Measurements from ENCODE around the gene CARS1.

Gene CARS1

GRCh38 chr11:3104051-3104714 is 47.0 kb upstream of the CARS1 start:
- TF ChIP-seq, protein P1, sequence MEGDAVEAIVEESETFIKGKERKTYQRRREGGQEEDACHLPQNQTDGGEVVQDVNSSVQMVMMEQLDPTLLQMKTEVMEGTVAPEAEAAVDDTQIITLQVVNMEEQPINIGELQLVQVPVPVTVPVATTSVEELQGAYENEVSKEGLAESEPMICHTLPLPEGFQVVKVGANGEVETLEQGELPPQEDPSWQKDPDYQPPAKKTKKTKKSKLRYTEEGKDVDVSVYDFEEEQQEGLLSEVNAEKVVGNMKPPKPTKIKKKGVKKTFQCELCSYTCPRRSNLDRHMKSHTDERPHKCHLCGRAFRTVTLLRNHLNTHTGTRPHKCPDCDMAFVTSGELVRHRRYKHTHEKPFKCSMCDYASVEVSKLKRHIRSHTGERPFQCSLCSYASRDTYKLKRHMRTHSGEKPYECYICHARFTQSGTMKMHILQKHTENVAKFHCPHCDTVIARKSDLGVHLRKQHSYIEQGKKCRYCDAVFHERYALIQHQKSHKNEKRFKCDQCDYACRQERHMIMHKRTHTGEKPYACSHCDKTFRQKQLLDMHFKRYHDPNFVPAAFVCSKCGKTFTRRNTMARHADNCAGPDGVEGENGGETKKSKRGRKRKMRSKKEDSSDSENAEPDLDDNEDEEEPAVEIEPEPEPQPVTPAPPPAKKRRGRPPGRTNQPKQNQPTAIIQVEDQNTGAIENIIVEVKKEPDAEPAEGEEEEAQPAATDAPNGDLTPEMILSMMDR (conservative IDR thresholded peaks at IDR 0.05; ENCODE audit: low read depth, low read length) = no peak
- Histone ChIP-seq H3K27ac (no peak overlapping the region), H3K79me2 (ENCODE audit: insufficient read depth, low read depth) (no peaks in the 10 kb centered on the region), H3K27me3 (ENCODE audit: insufficient read depth, low read depth) (no peaks in the 10 kb centered on the region), H3K4me3 (IDR thresholded peaks at IDR 0.05; ENCODE audit: insufficient read depth, low read depth, low read length) (no peak overlapping the region), H3K4me2 (no peak overlapping the region), H2AFZ (ENCODE audit: low read depth) (no peak overlapping the region), H3K36me3 (ENCODE audit: insufficient read depth) (no peaks in the 10 kb centered on the region), H3K9ac (no peak overlapping the region), H3K4me1 (ENCODE audit: low read depth, poor library complexity, severe bottlenecking) (no peaks in the 10 kb centered on the region), H4K20me1 (ENCODE audit: insufficient read depth) (no peaks in the 10 kb centered on the region)

DNA sequence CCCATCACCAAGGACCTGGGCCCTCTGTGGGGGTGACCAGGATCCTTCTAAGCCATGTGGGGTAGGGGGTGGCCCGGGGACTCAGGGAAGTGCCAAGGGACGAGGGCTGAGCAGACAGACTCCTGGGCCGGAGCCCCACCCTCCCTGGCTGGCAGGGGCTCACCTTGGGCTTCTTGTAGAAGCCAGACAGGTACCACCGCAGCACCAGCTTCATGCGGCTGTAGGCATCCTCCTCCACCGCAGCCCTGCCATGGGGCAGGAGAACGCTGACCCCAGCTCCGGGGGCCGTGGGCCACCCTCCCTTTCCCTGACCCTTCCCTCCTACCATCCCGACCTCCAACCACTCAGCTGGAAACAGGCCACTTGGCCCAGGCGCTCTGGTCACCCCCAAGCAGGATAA is 45.9 kb upstream of the CARS1 start:
- Histone ChIP-seq H3K9ac (no peak overlapping the region), H2AFZ (ENCODE audit: low read depth) (no peak overlapping the region), H3K79me2 (ENCODE audit: insufficient read depth, low read depth) (no peaks in the 10 kb centered on the region), H3K4me3 (IDR thresholded peaks at IDR 0.05; ENCODE audit: insufficient read depth, low read depth, low read length) (no peak overlapping the region), H3K4me1 (ENCODE audit: low read depth, poor library complexity, severe bottlenecking) (no peaks in the 10 kb centered on the region), H4K20me1 (ENCODE audit: insufficient read depth) (no peaks in the 10 kb centered on the region), H3K36me3 (ENCODE audit: insufficient read depth) (no peaks in the 10 kb centered on the region), H3K4me2 (no peak overlapping the region), H3K27ac (no peak overlapping the region), H3K27me3 (ENCODE audit: insufficient read depth, low read depth) (no peaks in the 10 kb centered on the region)
- TF ChIP-seq, protein P1 (conservative IDR thresholded peaks at IDR 0.05; ENCODE audit: low read depth, low read length) = no peak

DNA sequence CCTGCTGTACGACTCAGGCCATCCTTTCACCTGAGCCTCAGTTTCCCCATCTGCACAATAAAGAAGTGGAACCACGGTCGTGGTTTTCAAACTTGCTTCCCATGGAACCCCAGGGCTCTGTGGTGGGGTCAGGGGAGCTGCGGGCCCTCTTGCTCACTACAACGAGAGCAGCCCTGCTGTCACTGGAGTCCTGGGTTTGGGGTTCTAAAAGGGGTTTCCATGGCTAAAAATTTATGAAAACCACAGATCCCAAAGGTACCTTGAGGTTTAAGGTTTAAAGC is 45.4 kb upstream of the CARS1 start:
- Histone ChIP-seq H3K9ac (no peak overlapping the region), H3K4me3 (IDR thresholded peaks at IDR 0.05; ENCODE audit: insufficient read depth, low read depth, low read length) (no peak overlapping the region), H2AFZ (ENCODE audit: low read depth) (no peak overlapping the region), H3K4me2 (no peak overlapping the region), H3K79me2 (ENCODE audit: insufficient read depth, low read depth) (no peaks in the 10 kb centered on the region), H3K27ac (no peak overlapping the region), H3K36me3 (ENCODE audit: insufficient read depth) (no peaks in the 10 kb centered on the region), H3K27me3 (ENCODE audit: insufficient read depth, low read depth) (no peaks in the 10 kb centered on the region), H4K20me1 (ENCODE audit: insufficient read depth) (no peaks in the 10 kb centered on the region), H3K4me1 (ENCODE audit: low read depth, poor library complexity, severe bottlenecking) (no peaks in the 10 kb centered on the region)
- TF ChIP-seq, protein P1 (conservative IDR thresholded peaks at IDR 0.05; ENCODE audit: low read depth, low read length) = no peak

- Histone ChIP-seq H3K4me1 (ENCODE audit: low read depth, poor library complexity, severe bottlenecking) (no peaks in the 10 kb centered on the region), H3K4me2 (no peak overlapping the region), H4K20me1 (ENCODE audit: insufficient read depth) (no peaks in the 10 kb centered on the region), H3K27me3 (ENCODE audit: insufficient read depth, low read depth) (no peaks in the 10 kb centered on the region), H3K36me3 (ENCODE audit: insufficient read depth) (no peaks in the 10 kb centered on the region), H3K27ac (no peak overlapping the region), H3K79me2 (ENCODE audit: insufficient read depth, low read depth) (no peaks in the 10 kb centered on the region), H2AFZ (ENCODE audit: low read depth) (no peak overlapping the region), H3K4me3 (IDR thresholded peaks at IDR 0.05; ENCODE audit: insufficient read depth, low read depth, low read length) (no peak overlapping the region), H3K9ac (no peak overlapping the region)
- TF ChIP-seq, protein P1 (conservative IDR thresholded peaks at IDR 0.05; ENCODE audit: low read depth, low read length) = no peak
These were observed 44.9 kb upstream of the CARS1 start for GRCh38 chr11:3101921-3102640.
